Spleen (tissue), 11 donors: Measurements from ENCODE around the gene TADA2B. TPM values are rescaled to one million over a fixed set of nuclear protein-coding genes. Genes with fewer than 3 reads are reported as not detected.
"Not testable (repeated sequence)": the region's sequence is repeated elsewhere in the genome, so short reads cannot be mapped to it uniquely, and the experiment has no call there.

ENCODE experiments used
- DNase-seq: peaks from one replicate; pipeline ENCODE4 v3.0.0-alpha.2; 2020
- H3K27ac ChIP-seq, 8 donors: fragments of 200-600 bp; sonication (generic) in 7 of 8; 1 replicate in 4 of 8; 2 replicates in 4 of 8; pipeline versions ENCODE4 v1.5.0 to v1.8.0; 2016 to 2021; ENCODE audit warnings: inconsistent platforms in 4 of 8, mild to moderate bottlenecking in 4 of 8, moderate library complexity in 1 of 8
- H3K27me3 ChIP-seq, 7 donors: fragments of 200-600 bp; sonication (generic) in 6 of 7; replicated peaks in 1 of 7; 1 replicate in 4 of 7; 2 replicates in 3 of 7; pipeline versions ENCODE4 v1.5.0 to v1.8.0; 2016 to 2021; ENCODE audit warnings: inconsistent platforms in 3 of 7, mild to moderate bottlenecking in 1 of 7
- H3K36me3 ChIP-seq, 6 donors: fragments of 200-600 bp; sonication (generic) in 5 of 6; 1 replicate in 4 of 6; 2 replicates in 2 of 6; pipeline versions ENCODE4 v1.5.0 to v1.8.0; 2016 to 2021; ENCODE audit warnings: inconsistent platforms in 2 of 6
- H3K4me1 ChIP-seq, 6 donors: fragments of 200-600 bp; sonication (generic) in 5 of 6; 1 replicate in 3 of 6; 2 replicates in 3 of 6; pipeline versions ENCODE4 v1.5.0 to v1.8.0; 2016 to 2021; ENCODE audit warnings: inconsistent platforms in 3 of 6
- H3K4me3 ChIP-seq, 8 donors: fragments of 200-600 bp; sonication (generic) in 7 of 8; 1 replicate in 4 of 8; 2 replicates in 4 of 8; pipeline versions ENCODE4 v1.5.0 to v1.8.0; 2016 to 2021; ENCODE audit warnings: inconsistent platforms in 4 of 8, mild to moderate bottlenecking in 4 of 8, moderate library complexity in 2 of 8
- H3K9me3 ChIP-seq, 8 donors: fragments of 200-600 bp; sonication (generic) in 7 of 8; 1 replicate in 4 of 8; 2 replicates in 4 of 8; pipeline versions ENCODE4 v1.5.0 to v1.8.0; 2016 to 2021; ENCODE audit warnings: inconsistent platforms in 4 of 8
- CTCF ChIP-seq, 11 experiments: fragments of 200-600 bp in 7 of 11; fragments of 450-650 bp in 4 of 11; sonication (generic) in 4 of 11; IDR thresholded peaks in 8 of 11; conservative IDR thresholded peaks in 3 of 11; 1 replicate in 7 of 11; 2 replicates in 4 of 11; pipeline versions ENCODE4 v1.4.0 to v1.8.0; 2016 to 2021; ENCODE audit warnings: antibody characterized with exemption in 11 of 11, inconsistent platforms in 4 of 11, mild to moderate bottlenecking in 1 of 11
- POLR2A ChIP-seq, 3 donors: fragments of 450-650 bp; IDR thresholded peaks; one replicate each; pipeline ENCODE4 v1.5.1; 2017; ENCODE audit warnings: antibody characterized with exemption in 3 of 3, mild to moderate bottlenecking in 1 of 3
- POLR2AphosphoS5 ChIP-seq, 3 donors: sonication (generic); formaldehyde crosslinking; IDR thresholded peaks; one replicate each; pipeline ENCODE4 v1.5.1; 2017; ENCODE audit warnings: antibody characterized with exemption in 3 of 3
- WGBS, 5 donors: extraction: QIAGEN DNeasy Blood & Tissue Kit in 3 of 5; methylation state at CpG; one replicate each; pipeline versions ENCODE4 v1.1.5 to v1.1.7; 2013 to 2018; 5-methylcytosine and 5-hydroxymethylcytosine counted together
- intact Hi-C: fragments of 100-400 bp; cut with DNase I; formaldehyde crosslinking; loops from one replicate; pipeline ENCODE4 v1.15.0; 2023; ENCODE audit warnings: low total_unique reads
- polyA plus RNA-seq, 3 donors: library from polyadenylated mRNA; stranded (reverse); fragments of 200-250 nt; gene quantifications; one replicate each; pipeline ENCODE4 v1.2.1, GENCODE V29; 2013
- total RNA-seq, 7 donors: library from RNA; depleted of rRNA in 3 of 7; stranded (reverse); fragments of >200 nt in 3 of 7; fragmentation: NEBNext Ultra II Directional in 4 of 7; extraction: Animal tissue kit (Norgen Biotek cat#: 25700) in 4 of 7; gene quantifications; one replicate each; pipeline versions ENCODE4 v1.1.0 to v1.2.1, GENCODE V29; 2016 to 2021
- donor health status: healthy with polysubstance abuse.
- donor health status: DM: no; HTN: no; CAD: no; lungs with moderate emphysema.
- donor health status: DM: no; HTN: no; CAD: no.
- donor health status: Bipolar disorder and iron deficiency.
- donor health status: healthy.
- donor health status: DM: no; HTN: no; CAD: no.
- donor health status: DM: yes; HTN: yes; CAD: no.

TADA2B gene
- total and polyA plus RNA-seq, 10 donors, result 9.9 to 32.2 (median 25.8) TPM

- WGBS, 5 donors, result 58 to 66% (median 62%) methylated on average over 9 of the region's 9 CpGs
- Histone ChIP-seq H3K4me3 (peak overlapping the region in 4 of 8 donors; percentile 9 to 56 (median 20)), H3K9me3 (peaks cover 3 to 26% (median 13%) of the 10 kb centered on the region in 8 donors), H3K27me3 (peaks cover 0 to 63% (median 19%) of the 10 kb centered on the region in 7 donors), H3K27ac (peak overlapping the region in 1 of 8 donors; percentile 20), H3K4me1 (no peaks in the 10 kb centered on the region), H3K36me3 (no peaks in the 10 kb centered on the region)
- DNase-seq, result no peak
- intact Hi-C loops, result no loop called here
- no peak for TF ChIP-seq POLR2AphosphoS5 (IDR thresholded peaks at IDR 0.05)
- no peak for TF ChIP-seq POLR2A (IDR thresholded peaks at IDR 0.05)
- TF ChIP-seq CTCF (IDR thresholded peaks at IDR 0.05 in 8 of 11, conservative IDR thresholded peaks at IDR 0.05 in 3 of 11), result no peak
Observed at GRCh38 chr4:7083597-7084563, 40.7 kb downstream of the TADA2B start.

- DNase-seq, intact Hi-C loops, H3K36me3 ChIP-seq, H3K4me1 ChIP-seq: not testable (repeated sequence)
- Histone ChIP-seq H3K4me3 (peak overlapping the region in 4 of 8 donors; percentile 9 to 56 (median 20)), H3K27me3 (peaks cover 0 to 69% (median 19%) of the 10 kb centered on the region in 7 donors), H3K27ac (peak overlapping the region in 1 of 8 donors; percentile 20), H3K9me3 (peaks cover 3 to 25% (median 13%) of the 10 kb centered on the region in 8 donors)
- WGBS, 5 donors, result 42 to 59% (median 50%) methylated on average over 9 of the region's 9 CpGs
Observed at GRCh38 chr4:7084564-7084961, 41.4 kb downstream of the TADA2B start.

GRCh38 chr4:7086384-7086783 lies 43.2 kb downstream of the TADA2B start:
- no peaks in the 10 kb centered on the region for H3K36me3 ChIP-seq
- intact Hi-C loops, result no loop called here
- no peak overlapping the region for H3K4me3 ChIP-seq
- peaks cover 3 to 22% (median 13%) of the 10 kb centered on the region in 8 donors for H3K9me3 ChIP-seq
- TF ChIP-seq CTCF (IDR thresholded peaks at IDR 0.05 in 8 of 11, conservative IDR thresholded peaks at IDR 0.05 in 3 of 11) (no peak), POLR2A (IDR thresholded peaks at IDR 0.05) (no peak), POLR2AphosphoS5 (IDR thresholded peaks at IDR 0.05) (no peak)
- peaks cover 0 to 4% (median 0%) of the 10 kb centered on the region in 6 donors for H3K4me1 ChIP-seq
- DNase-seq, result no peak
- no peak overlapping the region for H3K27ac ChIP-seq
- H3K27me3 ChIP-seq, result peaks cover 0 to 69% (median 19%) of the 10 kb centered on the region in 7 donors
- WGBS, 5 donors, result 17 to 35% (median 21%) methylated on average over 1 of the region's 1 CpG

- Histone ChIP-seq H3K36me3 (no peaks in the 10 kb centered on the region), H3K27ac (no peak overlapping the region), H3K4me1 (peaks cover 0 to 4% (median 0%) of the 10 kb centered on the region in 6 donors), H3K9me3 (peaks cover 3 to 22% (median 13%) of the 10 kb centered on the region in 8 donors), H3K4me3 (no peak overlapping the region), H3K27me3 (peaks cover 0 to 65% (median 19%) of the 10 kb centered on the region in 7 donors)
- intact Hi-C loops, result no loop called here
- 69 to 83% (median 76%) methylated on average over 3 of the region's 3 CpGs for WGBS, 5 donors
- no peak for TF ChIP-seq CTCF (IDR thresholded peaks at IDR 0.05 in 8 of 11, conservative IDR thresholded peaks at IDR 0.05 in 3 of 11)
- TF ChIP-seq POLR2AphosphoS5 (IDR thresholded peaks at IDR 0.05), result no peak
- no peak for TF ChIP-seq POLR2A (IDR thresholded peaks at IDR 0.05)
- DNase-seq, result no peak
Observed at GRCh38 chr4:7087036-7087435, 43.9 kb downstream of the TADA2B start.
